H9 (cell line): ENCODE data around the gene SNRPA1. TPM values are rescaled to one million over a fixed set of nuclear protein-coding genes. Genes with fewer than 3 reads are reported as not detected.

ENCODE experiments used
- DNase-seq: peaks from one replicate; pipeline ENCODE4 v3.0.0-alpha.2; 2017
- H2AFZ ChIP-seq: one replicate; pipeline ENCODE4 v1.6.1; 2013; ENCODE audit warnings: mild to moderate bottlenecking, low read length, control low read depth, moderate library complexity
- H2AK5ac ChIP-seq: 2 replicates; pipeline ENCODE4 v1.6.1; 2013; ENCODE audit warnings: low read length, control low read depth, mixed read lengths; ENCODE audit not compliant: insufficient read length
- H2BK120ac ChIP-seq: one replicate; pipeline ENCODE4 v1.6.1; 2013; ENCODE audit warnings: low read depth, mild to moderate bottlenecking, low read length, control low read depth, inconsistent platforms; ENCODE audit not compliant: poor library complexity, severe bottlenecking
- H2BK12ac ChIP-seq: 2 replicates; pipeline ENCODE4 v1.6.1; 2013; ENCODE audit warnings: low read length, control low read depth, mixed read lengths, low read depth; ENCODE audit not compliant: insufficient read length
- H2BK15ac ChIP-seq: 2 replicates; pipeline ENCODE4 v1.6.1; 2013; ENCODE audit warnings: low read depth, low read length, control low read depth
- H2BK20ac ChIP-seq: one replicate; pipeline ENCODE4 v1.6.1; 2013; ENCODE audit warnings: low read depth, mild to moderate bottlenecking, low read length, control low read depth, inconsistent platforms; ENCODE audit not compliant: poor library complexity, severe bottlenecking
- H2BK5ac ChIP-seq: 2 replicates; pipeline ENCODE4 v1.6.1; 2013; ENCODE audit warnings: low read length, control low read depth, mixed read lengths; ENCODE audit not compliant: insufficient read length
- H3K14ac ChIP-seq: 2 replicates; pipeline ENCODE4 v1.6.1; 2013; ENCODE audit warnings: low read length, control low read depth; ENCODE audit not compliant: insufficient read depth
- H3K18ac ChIP-seq: 2 replicates; pipeline ENCODE4 v1.6.1; 2013; ENCODE audit warnings: low read depth, mild to moderate bottlenecking, mixed read lengths, low read length, control low read depth; ENCODE audit not compliant: insufficient read length
- H3K23ac ChIP-seq: 2 replicates; pipeline ENCODE4 v1.6.1; 2013; ENCODE audit warnings: low read length, control low read depth, mixed read lengths, low read depth; ENCODE audit not compliant: insufficient read length
- H3K23me2 ChIP-seq: 2 replicates; pipeline ENCODE4 v1.6.1; 2013; ENCODE audit warnings: low read depth, mild to moderate bottlenecking, mixed read lengths, low read length, control low read depth; ENCODE audit not compliant: insufficient read length, poor library complexity, severe bottlenecking
- H3K27ac ChIP-seq: 2 replicates; pipeline ENCODE4 v1.5.1; 2013; ENCODE audit warnings: low read length, control low read depth, mixed read lengths, low read depth; ENCODE audit not compliant: insufficient read length
- H3K27me3 ChIP-seq: 2 replicates; pipeline ENCODE4 v1.6.1; 2013; ENCODE audit warnings: low read length, control low read depth, inconsistent platforms; ENCODE audit not compliant: insufficient read depth
- H3K4ac ChIP-seq: 2 replicates; pipeline ENCODE4 v1.6.1; 2013; ENCODE audit warnings: low read depth, mild to moderate bottlenecking, control low read depth, inconsistent platforms, low read length, moderate library complexity
- H3K4me1 ChIP-seq: 2 replicates; pipeline ENCODE4 v1.6.1; 2013; ENCODE audit warnings: low read length, control low read depth, inconsistent platforms; ENCODE audit not compliant: insufficient read depth
- H3K4me2 ChIP-seq: 2 replicates; pipeline ENCODE4 v1.6.1; 2013; ENCODE audit warnings: low read length, control low read depth, mixed read lengths; ENCODE audit not compliant: insufficient read length, insufficient read depth
- H3K56ac ChIP-seq: 2 replicates; pipeline ENCODE4 v1.6.1; 2013; ENCODE audit warnings: low read depth, mild to moderate bottlenecking, mixed read lengths, low read length, control low read depth; ENCODE audit not compliant: insufficient read length
- H3K79me1 ChIP-seq: 2 replicates; pipeline ENCODE4 v1.6.1; 2013; ENCODE audit warnings: low read depth, mild to moderate bottlenecking, moderate library complexity, low read length, control low read depth, inconsistent platforms; ENCODE audit not compliant: insufficient read depth, poor library complexity, severe bottlenecking
- H3K79me2 ChIP-seq: 2 replicates; pipeline ENCODE4 v1.6.1; 2013; ENCODE audit warnings: low read length, control low read depth, inconsistent platforms; ENCODE audit not compliant: insufficient read depth
- H3K9ac ChIP-seq: 2 replicates; pipeline ENCODE4 v1.6.1; 2013; ENCODE audit warnings: low read length, control low read depth, mixed read lengths; ENCODE audit not compliant: insufficient read length; ENCODE audit errors: extremely low read depth
- H3K9me3 ChIP-seq: one replicate; pipeline ENCODE4 v1.6.1; 2013; ENCODE audit warnings: low read depth, low read length, inconsistent platforms; ENCODE audit not compliant: control insufficient read depth
- H3T11ph ChIP-seq: one replicate; pipeline ENCODE4 v1.6.1; 2013; ENCODE audit warnings: mild to moderate bottlenecking, low read length, control low read depth, inconsistent platforms
- H4K20me1 ChIP-seq: one replicate; pipeline ENCODE4 v1.6.1; 2013; ENCODE audit not compliant: control insufficient read depth, insufficient read length, insufficient read depth
- H4K5ac ChIP-seq: 2 replicates; pipeline ENCODE4 v1.6.1; 2013; ENCODE audit warnings: low read depth, mild to moderate bottlenecking, mixed read lengths, low read length, control low read depth; ENCODE audit not compliant: insufficient read length
- H4K8ac ChIP-seq: replicated peaks from 2 replicates; pipeline ENCODE4 v1.6.1; 2013; ENCODE audit warnings: low read length, control low read depth, mixed read lengths, low read depth; ENCODE audit not compliant: insufficient read length
- H4K91ac ChIP-seq: 2 replicates; pipeline ENCODE4 v1.6.1; 2013; ENCODE audit warnings: low read depth, mild to moderate bottlenecking, moderate library complexity, mixed read lengths, low read length, control low read depth; ENCODE audit not compliant: insufficient read length
- H3K27ac Mint-ChIP-seq, 3 experiments: 2 replicates in 2 of 3; 3 replicates in 1 of 3; pipeline ENCODE4 v1.8.0; 2020 to 2021; ENCODE audit warnings: mixed read lengths in 3 of 3, mild to moderate bottlenecking in 1 of 3, moderate library complexity in 1 of 3
- H3K27me3 Mint-ChIP-seq: 2 replicates; pipeline ENCODE4 v1.8.0; 2021; ENCODE audit warnings: low read depth, mild to moderate bottlenecking, moderate library complexity, mixed read lengths
- H3K36me3 Mint-ChIP-seq, 3 experiments: 2 replicates in 2 of 3; 3 replicates in 1 of 3; pipeline ENCODE4 v1.8.0; 2020 to 2021; ENCODE audit warnings: low read depth in 3 of 3, mixed read lengths in 3 of 3; ENCODE audit not compliant: insufficient read depth in 1 of 3
- H3K4me1 Mint-ChIP-seq, 2 experiments: 2 replicates each; pipeline ENCODE4 v1.8.0; 2020; ENCODE audit warnings: mixed read lengths in 2 of 2
- H3K4me3 Mint-ChIP-seq, 2 experiments: 2 replicates in 1 of 2; 3 replicates in 1 of 2; pipeline ENCODE4 v1.8.0; 2020 to 2021; ENCODE audit warnings: mild to moderate bottlenecking in 2 of 2, mixed read lengths in 2 of 2, moderate library complexity in 1 of 2
- H3K9me3 Mint-ChIP-seq, 2 experiments: 2 replicates in 1 of 2; 3 replicates in 1 of 2; pipeline ENCODE4 v1.8.0; 2020; ENCODE audit warnings: mild to moderate bottlenecking in 2 of 2, mixed read lengths in 2 of 2, moderate library complexity in 1 of 2
- WGBS: extraction: QIAGEN DNeasy Blood & Tissue Kit; methylation state at CpG from one replicate; pipeline ENCODE4 v1.1.7; 2013; ENCODE audit warnings: missing lambda C conversion rate, low lambda C conversion rate, mixed read lengths; ENCODE audit not compliant: insufficient read length; ENCODE audit errors: extremely low coverage; 5-methylcytosine and 5-hydroxymethylcytosine counted together
- long read RNA-seq: library from polyadenylated mRNA; unstranded; transcript quantifications from one replicate; pipeline ENCODE4 v2.0.0, GENCODE V29; 2020
- total RNA-seq: library from RNA; stranded (reverse); gene quantifications from 2 replicates; pipeline ENCODE4 v1.2.1, GENCODE V29; 2021
- TF ChIP-seq, protein P1 (sequence below): fragments of 200-600 bp; sonication (generic); conservative IDR thresholded peaks from 3 replicates; pipeline ENCODE4 v1.8.0; 2021; ENCODE audit warnings: antibody characterized with exemption, mild to moderate bottlenecking

SNRPA1 gene
- total RNA-seq, result 145 and 146 TPM in 2 replicates
- long read RNA-seq, transcript SNRPA1-205 (7 exons, 2,108 nt), result minor isoform, 21 of 500 reads
- long read RNA-seq, transcript SNRPA1-201 (9 exons, 1,055 nt), result major isoform, 439 of 500 reads
- long read RNA-seq, transcript SNRPA1-207 (8 exons, 924 nt), result minor isoform, 8 of 500 reads
- long read RNA-seq, partial matches to known transcripts, result 4 of 500 reads
- long read RNA-seq, other reads (novel, unspliced or antisense), result 27 of 500 reads

DNA sequence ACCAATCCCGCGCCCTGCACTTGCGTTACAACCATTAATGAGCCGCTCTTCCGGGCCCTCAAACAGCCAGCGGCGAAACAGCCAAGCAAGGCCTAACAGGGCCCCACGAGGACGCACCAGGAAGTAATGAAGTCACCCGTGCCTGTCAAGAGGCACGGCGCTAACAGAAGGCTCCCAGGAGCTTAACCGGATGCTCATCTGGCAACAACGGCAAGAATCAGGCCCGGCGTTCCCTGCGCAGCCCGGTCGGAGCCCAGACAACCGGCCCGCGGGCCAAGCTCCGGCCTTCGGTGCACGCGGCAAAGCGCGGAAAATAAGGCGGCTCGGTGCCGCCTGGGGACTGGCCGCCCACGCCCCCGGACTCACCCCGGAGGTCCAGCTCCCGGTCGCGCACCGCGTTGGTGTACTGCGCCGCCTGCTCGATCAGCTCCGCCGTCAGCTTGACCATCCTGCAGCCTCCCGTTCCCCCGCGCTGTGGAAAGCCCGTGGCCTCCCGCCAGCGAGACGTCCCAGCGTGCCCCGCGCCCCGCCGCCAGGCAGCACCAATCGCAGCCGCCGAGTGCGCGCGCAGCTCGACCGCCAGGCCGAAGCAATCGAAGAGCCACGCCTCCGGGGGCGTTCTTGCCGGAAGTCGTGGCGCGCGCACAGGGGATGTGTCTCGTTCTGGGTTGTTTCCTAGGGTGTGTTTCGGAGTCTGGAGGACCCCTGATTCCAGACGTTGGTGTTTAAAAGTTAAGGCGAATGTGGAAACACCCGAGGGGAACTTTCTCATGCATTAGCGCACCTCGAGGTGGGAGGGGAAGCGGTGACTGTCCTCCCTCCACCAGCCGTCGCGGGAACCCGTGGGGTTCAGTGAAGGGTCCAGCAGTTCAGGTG, at the start of gene SNRPA1:
Gene SNRPA1, minus strand, starts transcription at position 518 of the 876 bp plus-strand sequence. Its CDS starts 70 bp downstream, at position 448.
- H2BK12ac ChIP-seq, result no peak within 1 kb of the TSS
- peak within 1 kb of the TSS; percentile 92 for H3K9ac ChIP-seq
- no peak within 1 kb of the TSS for H2AFZ ChIP-seq
- no peaks in the 10 kb centered on the region for H3K4me1 ChIP-seq
- H3K27me3 ChIP-seq, result no peaks in the 10 kb centered on the region
- no peak within 1 kb of the TSS for H2BK15ac ChIP-seq
- no peak within 1 kb of the TSS for H3T11ph ChIP-seq
- peak within 1 kb of the TSS; percentile 81 for H3K4me2 ChIP-seq
- no peak within 1 kb of the TSS for H3K27ac ChIP-seq
- TF ChIP-seq, protein P1, sequence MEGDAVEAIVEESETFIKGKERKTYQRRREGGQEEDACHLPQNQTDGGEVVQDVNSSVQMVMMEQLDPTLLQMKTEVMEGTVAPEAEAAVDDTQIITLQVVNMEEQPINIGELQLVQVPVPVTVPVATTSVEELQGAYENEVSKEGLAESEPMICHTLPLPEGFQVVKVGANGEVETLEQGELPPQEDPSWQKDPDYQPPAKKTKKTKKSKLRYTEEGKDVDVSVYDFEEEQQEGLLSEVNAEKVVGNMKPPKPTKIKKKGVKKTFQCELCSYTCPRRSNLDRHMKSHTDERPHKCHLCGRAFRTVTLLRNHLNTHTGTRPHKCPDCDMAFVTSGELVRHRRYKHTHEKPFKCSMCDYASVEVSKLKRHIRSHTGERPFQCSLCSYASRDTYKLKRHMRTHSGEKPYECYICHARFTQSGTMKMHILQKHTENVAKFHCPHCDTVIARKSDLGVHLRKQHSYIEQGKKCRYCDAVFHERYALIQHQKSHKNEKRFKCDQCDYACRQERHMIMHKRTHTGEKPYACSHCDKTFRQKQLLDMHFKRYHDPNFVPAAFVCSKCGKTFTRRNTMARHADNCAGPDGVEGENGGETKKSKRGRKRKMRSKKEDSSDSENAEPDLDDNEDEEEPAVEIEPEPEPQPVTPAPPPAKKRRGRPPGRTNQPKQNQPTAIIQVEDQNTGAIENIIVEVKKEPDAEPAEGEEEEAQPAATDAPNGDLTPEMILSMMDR, result no peak
- peaks cover 21% of the 10 kb centered on the region for H3K79me2 ChIP-seq
- H3K14ac ChIP-seq, result peak within 1 kb of the TSS; percentile 72; the same call in 1 of the 2 replicates
- H4K8ac ChIP-seq, result no peak within 1 kb of the TSS
- H3K23me2 ChIP-seq, result peaks cover 7% of the 10 kb centered on the region
- no peak within 1 kb of the TSS for H3K18ac ChIP-seq
- H4K91ac ChIP-seq, result no peak within 1 kb of the TSS
- H2BK120ac ChIP-seq, result no peak within 1 kb of the TSS
- Mint-ChIP-seq H3K4me1 (peaks cover 11 to 18% of the 10 kb centered on the region in 2 experiments), H3K9me3 (no peaks in the 10 kb centered on the region), H3K4me3 (peak within 1 kb of the TSS; percentile 91 to 92), H3K27ac (peak within 1 kb of the TSS; percentile 84 to 95 (median 89); a peak in 6 of 7 replicates), H3K36me3 (peaks cover 2 to 24% (median 19%) of the 10 kb centered on the region in 3 experiments; a peak in 5 of 7 replicates), H3K27me3 (no peaks in the 10 kb centered on the region)
- no peak within 1 kb of the TSS for H2AK5ac ChIP-seq
- no peak within 1 kb of the TSS for H3K4ac ChIP-seq
- H3K23ac ChIP-seq, result no peak within 1 kb of the TSS
- WGBS, result no CpG with 5 or more reads among the region's 87 CpGs
- DNase-seq, result peak; percentile 95
- H2BK5ac ChIP-seq, result no peak within 1 kb of the TSS
- no peak within 1 kb of the TSS for H2BK20ac ChIP-seq
- no peak within 1 kb of the TSS for H4K5ac ChIP-seq
- no peak within 1 kb of the TSS for H3K56ac ChIP-seq
- no peaks in the 10 kb centered on the region for H3K79me1 ChIP-seq
- H3K9me3 ChIP-seq, result no peaks in the 10 kb centered on the region
- no peaks in the 10 kb centered on the region for H4K20me1 ChIP-seq
